NCI-H2196 (cell line): ENCODE measurements around the gene GPR180.
"Not testable (repeated sequence)": the region's sequence is repeated elsewhere in the genome, so short reads cannot be mapped to it uniquely, and the experiment has no call there.

Experiments used
- DNase-seq: peaks from one replicate; lab custom pipeline; 2025; ENCODE audit not compliant: unreplicated experiment; lab: John Stamatoyannopoulos, UW

Gene GPR180

GRCh38 chr13:94595950-94596574 is 5.6 kb upstream of the GPR180 start, which contains the start of gene TGDS:
Gene TGDS (minus strand): TSS chr13:94596152. CDS start chr13:94596136, 16 bp downstream.
- DNase-seq, result peak; percentile 77

- DNase-seq, result no peak
These were observed 5.1 kb upstream of the GPR180 start for GRCh38 chr13:94596575-94596971.

DNA sequence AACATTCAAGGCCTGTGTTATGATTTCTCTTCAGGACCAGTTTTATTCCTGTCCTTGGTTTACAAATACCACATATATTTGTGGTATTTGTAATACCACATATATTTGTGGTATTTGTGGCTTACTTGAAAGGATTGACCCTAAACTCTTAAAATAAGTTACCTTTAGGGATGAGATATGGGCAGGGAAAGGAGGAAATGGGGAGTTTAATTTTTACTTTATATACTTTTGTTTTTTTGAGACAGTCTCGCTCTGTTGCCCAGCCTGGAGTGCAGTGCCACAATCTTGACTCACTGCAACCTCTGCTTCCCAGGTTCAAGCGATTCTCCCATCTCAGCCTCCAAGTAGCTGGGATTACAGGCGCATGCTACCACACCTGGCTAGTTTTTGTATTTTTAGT is 3.4 kb upstream of the GPR180 start:
- DNase-seq, result no peak

DNA sequence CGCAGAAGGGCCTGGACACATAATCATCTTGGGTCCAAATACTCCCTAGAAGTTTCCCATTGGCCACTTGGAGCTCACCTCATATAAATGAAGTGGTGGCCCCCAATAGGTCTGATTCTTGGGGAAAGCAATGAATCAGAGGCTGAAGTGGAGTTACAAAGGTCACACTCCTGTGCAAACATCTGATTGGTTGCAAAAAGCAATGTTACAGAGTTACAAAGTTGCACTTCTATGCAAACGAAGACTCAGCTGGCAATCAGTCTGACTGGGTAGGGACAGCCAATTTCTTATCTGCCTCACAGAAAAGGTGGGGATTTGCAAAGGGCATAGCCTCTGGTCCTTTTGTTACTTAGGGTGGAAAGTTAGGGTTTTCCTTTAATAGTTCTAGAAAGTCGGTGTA is 1.8 kb upstream of the GPR180 start:
- DNase-seq, result no peak

DNA sequence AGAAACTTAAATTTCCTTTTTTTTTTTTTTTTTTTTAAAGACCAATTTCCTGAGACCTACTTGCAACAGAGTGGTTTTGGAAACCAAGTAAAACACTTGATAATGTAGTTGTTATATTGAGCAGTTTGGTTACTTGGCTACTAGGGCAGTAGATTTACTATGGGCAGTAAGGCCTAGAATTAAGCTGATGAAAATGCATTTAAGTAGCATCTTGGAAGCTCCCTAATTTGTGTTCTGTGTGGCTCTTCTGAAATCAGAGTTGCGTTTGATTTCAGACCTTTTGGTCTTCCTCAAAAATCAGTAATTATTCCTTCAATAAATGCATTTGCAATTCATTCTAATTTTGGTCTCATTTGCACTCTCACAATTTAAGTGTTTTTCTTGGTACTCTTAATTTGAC is 810 bp downstream of the GPR180 start:
- DNase-seq, result no peak

GRCh38 chr13:94607056-94607455 is 5.4 kb downstream of the GPR180 start:
- DNase-seq, result no peak

- DNase-seq, result no peak
These were observed 6.3 kb downstream of the GPR180 start for GRCh38 chr13:94607939-94608338.

GRCh38 chr13:94608586-94608985 is 6.9 kb downstream of the GPR180 start:
- DNase-seq, result no peak

DNA sequence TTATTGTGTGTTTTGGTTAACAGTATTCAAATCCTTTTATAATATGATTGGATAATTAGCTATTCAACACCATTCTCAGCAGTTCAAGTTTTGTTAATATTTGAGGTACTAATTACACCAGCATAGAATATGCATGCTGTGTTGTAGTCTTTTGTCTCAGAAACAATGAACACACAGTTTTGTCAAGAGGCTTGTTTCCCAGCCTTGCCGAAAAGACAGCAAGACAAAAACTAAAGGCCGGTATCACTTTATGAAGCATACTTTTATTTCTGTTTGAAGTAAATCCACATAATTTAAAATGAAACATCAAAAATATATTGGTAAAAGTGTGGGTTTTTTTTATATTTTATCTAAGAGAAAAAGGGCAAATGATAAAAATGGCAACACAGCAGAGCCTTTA is 7.5 kb downstream of the GPR180 start:
- DNase-seq, result no peak

DNA sequence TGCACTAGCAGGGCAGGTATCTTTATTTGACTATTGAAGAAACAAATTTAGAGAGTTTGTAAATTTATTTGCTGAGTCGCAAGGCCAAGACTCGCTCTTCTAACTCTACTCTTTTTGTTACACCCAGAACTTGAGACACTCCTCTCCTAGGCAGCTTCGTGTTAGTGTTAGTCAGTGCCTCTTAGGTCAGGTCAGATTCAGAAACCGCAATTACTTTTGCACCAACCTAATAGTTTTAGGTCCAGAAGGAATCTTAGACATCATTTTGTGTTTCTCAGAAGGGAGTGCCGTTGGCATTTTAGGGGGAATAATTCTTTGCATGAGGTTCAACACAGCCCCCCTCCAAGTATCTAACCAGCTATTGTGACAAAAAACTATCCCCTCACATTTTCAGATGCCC is 8.8 kb downstream of the GPR180 start:
- no peak for DNase-seq

- DNase-seq, result no peak
These were observed 10.4 kb downstream of the GPR180 start for GRCh38 chr13:94612050-94612449.

GRCh38 chr13:94613051-94613450 is 11.4 kb downstream of the GPR180 start:
- DNase-seq, result no peak

GRCh38 chr13:94617389-94618000 is 15.8 kb downstream of the GPR180 start:
- DNase-seq, result peak; percentile 2

GRCh38 chr13:94620286-94620896 is 18.7 kb downstream of the GPR180 start:
- peak; percentile 3 for DNase-seq

DNA sequence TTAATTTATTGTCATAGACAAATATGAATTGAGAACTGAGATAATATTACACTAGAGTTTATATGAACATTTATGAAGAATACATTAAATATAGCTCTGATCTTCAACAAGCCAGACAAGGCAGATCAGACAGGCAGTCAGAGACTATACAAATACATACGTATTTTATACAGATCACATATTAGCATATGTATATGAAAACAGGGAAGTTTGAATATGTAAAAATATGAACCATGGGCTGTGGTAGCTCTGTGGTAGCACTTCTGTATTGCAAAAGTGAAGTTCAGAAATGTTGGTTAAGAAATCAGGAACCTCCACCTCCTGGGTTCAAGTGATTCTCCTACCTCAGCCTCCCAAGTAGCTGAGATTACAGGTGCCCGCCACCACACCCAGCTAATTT is 20.7 kb downstream of the GPR180 start:
- DNase-seq, result no peak

GRCh38 chr13:94623316-94623715 is 21.7 kb downstream of the GPR180 start:
- no peak for DNase-seq

DNA sequence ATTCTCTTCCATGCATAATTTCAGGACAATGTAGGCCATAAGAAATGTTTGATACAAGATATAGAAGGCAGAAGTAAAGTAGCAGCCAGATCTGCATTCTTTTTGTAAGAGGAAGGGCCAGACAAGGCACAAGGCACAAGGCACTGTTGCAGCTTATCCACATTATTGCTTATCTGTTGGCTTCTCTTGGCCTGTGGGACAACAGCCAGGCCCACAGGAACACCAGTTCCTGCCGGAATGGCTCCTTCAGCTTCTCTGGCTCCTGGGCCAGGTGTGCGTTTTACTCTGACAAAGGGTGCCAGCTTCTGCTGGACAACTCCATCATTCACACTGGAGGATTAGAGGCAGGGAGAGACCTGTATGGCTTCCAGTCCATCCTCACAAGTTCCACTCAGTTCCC is 29.2 kb downstream of the GPR180 start:
- DNase-seq, result no peak

GRCh38 chr13:94632226-94632980 is 30.7 kb downstream of the GPR180 start:
- no peak for DNase-seq

GRCh38 chr13:94636096-94636495 is 34.4 kb downstream of the GPR180 start:
- DNase-seq, result not testable (repeated sequence)

DNA sequence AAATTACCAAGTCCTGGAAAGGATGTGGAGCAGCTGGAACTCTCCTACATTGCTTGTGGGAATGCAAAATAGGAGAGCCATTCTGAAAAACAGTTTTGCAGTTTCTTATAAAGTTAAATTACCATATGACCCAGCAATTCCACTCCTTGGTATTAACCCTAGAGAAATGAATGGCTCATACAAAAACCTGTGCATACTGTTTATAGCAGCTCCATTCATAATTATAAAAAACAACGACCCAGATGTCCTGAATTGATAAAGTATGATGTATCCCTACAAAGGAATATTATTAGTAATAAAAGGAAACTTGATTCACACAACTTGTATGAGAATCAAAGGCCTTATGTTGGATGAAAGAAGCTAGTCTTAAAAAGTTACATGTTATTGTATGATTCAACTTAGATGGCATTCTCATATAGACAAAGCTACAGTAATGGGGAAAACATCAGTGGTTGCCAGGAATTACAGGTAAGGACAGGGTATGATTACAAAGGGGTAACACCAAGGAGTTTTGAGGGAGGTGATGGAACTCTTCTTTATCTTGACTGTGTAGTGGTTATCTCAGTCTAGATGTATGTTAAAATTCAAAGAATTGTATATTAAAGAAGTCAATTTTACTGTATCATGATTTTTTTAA is 35.4 kb downstream of the GPR180 start:
- DNase-seq, result no peak

DNA sequence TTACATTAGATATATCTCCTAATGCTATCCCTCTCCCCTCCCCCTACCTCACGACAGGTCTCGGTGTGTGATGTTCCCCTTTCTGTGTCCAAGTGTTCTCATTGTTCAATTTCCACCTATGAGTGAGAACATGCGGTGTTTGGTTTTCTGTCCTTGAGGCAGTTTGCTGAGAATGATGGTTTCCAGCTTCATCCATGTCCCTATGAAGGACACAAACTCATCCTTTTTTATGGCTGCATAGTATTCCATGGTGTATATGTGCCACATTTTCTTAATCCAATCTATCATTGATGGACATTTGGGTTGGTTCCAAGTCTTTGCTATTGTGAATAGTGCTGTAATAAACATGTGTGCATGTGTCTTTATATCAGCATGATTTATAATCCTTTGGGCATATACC is 36.0 kb downstream of the GPR180 start:
- not testable (repeated sequence) for DNase-seq
